BLaER1 treated with 17β-estradiol and CSF1 and Interleukin-3, amounts not matched to agents 10 nM and 100 nM (cell line): Measurements from ENCODE around the gene GRM7.
A peak's percentile ranks its signal among the peaks of the same experiment; 100 is the strongest.

ENCODE experiments used
- H3K27ac ChIP-seq, 11 experiments: shearing (Covaris generic); formaldehyde crosslinking; 2 replicates each; pipeline ENCODE4 v1.8.1; 2022
- H3K27me3 ChIP-seq, 11 experiments: shearing (Covaris generic); formaldehyde crosslinking; 2 replicates each; pipeline ENCODE4 v1.8.1; 2022
- H3K36me3 ChIP-seq, 11 experiments: shearing (Covaris generic); formaldehyde crosslinking; 2 replicates each; pipeline ENCODE4 v1.8.1; 2022
- H3K4me1 ChIP-seq, 10 experiments: shearing (Covaris generic); formaldehyde crosslinking; 2 replicates each; pipeline ENCODE4 v1.8.1; 2022
- H3K4me2 ChIP-seq, 11 experiments: shearing (Covaris generic); formaldehyde crosslinking; 2 replicates each; pipeline ENCODE4 v1.8.1; 2022
- H3K4me3 ChIP-seq, 10 experiments: shearing (Covaris generic); formaldehyde crosslinking; 2 replicates each; pipeline ENCODE4 v1.8.1; 2022
- H3K9ac ChIP-seq, 11 experiments: shearing (Covaris generic); formaldehyde crosslinking; 2 replicates each; pipeline ENCODE4 v1.8.1; 2022
- H3K9me3 ChIP-seq, 11 experiments: shearing (Covaris generic); formaldehyde crosslinking; replicated peaks in 1 of 11; 2 replicates each; pipeline ENCODE4 v1.8.1; 2022
- H4K20me1 ChIP-seq, 11 experiments: shearing (Covaris generic); formaldehyde crosslinking; 2 replicates each; pipeline ENCODE4 v1.8.1; 2022
- Cebpa-rat ChIP-seq, 11 experiments: shearing (Covaris generic); IDR thresholded peaks; 2 replicates each; pipeline ENCODE4 v1.8.1; 2022

GRM7 gene

DNA sequence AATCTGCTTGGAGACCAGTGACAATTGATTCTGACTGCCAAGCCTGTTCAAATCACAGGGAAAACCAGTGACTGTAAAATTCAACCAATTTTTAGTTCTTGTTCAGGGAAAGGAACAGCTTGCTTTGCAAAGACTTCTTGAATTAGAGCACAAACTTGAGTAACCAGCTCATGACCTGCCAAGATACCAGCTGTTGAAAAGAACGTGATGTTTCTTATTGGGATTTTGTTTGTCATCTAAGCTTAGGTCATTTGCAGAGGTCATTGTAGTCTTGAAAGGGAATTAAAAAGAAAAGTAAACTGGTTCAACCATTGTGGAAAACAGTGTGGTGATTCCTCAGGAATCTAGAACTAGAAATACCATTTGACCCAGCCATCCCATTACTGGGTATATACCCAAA, 428.2 kb downstream of the GRM7 start:
- TF ChIP-seq Cebpa-rat (IDR thresholded peaks at IDR 0.05), result no peak
- Histone ChIP-seq H3K4me3 (no peak overlapping the region), H3K9ac (no peak overlapping the region), H3K36me3 (no peaks in the 10 kb centered on the region), H3K4me1 (peaks cover 19 to 22% (median 21%) of the 10 kb centered on the region in 10 experiments), H4K20me1 (no peaks in the 10 kb centered on the region), H3K9me3 (peaks cover 0 to 4% (median 0%) of the 10 kb centered on the region in 11 experiments; a peak in 1 of 22 replicates), H3K27ac (no peak overlapping the region), H3K27me3 (no peaks in the 10 kb centered on the region), H3K4me2 (no peak overlapping the region)

DNA sequence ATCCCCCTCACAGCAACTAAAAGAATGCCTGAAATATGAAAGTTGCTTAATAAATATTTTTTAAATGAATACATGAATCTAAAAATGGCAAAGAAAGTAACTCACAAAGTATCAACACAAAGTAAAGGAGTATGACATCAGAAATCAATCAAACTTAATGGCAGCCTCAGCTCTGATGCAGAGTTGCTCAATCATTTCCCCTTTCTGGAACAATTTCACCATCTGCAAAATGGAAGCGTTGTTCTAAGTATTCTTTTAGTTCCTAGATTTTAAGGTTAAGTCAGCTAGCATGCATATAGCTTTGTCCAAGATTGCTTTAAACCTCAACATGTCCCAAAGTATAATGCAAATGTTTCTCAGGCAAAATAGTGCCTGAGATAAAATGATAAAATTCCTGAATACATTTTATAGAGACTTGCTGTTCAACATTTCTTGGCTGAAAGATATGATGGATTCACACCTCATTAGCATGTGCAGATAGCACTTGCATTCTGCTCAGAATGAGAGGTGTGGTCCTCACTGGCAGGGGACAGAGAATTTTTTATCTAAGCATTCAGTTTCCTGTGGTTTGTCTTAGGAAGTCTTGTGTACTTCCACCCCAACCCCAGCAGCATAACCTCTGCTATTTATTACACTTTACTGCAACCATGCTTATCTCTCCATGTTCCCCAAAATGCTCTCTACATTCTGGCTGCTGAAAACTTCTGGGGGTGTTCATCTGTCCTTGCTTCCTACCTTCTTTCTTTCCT, 429.3 kb downstream of the GRM7 start:
- Histone ChIP-seq H4K20me1 (no peaks in the 10 kb centered on the region), H3K4me2 (peak overlapping the region; percentile 46 to 84 (median 66))

DNA sequence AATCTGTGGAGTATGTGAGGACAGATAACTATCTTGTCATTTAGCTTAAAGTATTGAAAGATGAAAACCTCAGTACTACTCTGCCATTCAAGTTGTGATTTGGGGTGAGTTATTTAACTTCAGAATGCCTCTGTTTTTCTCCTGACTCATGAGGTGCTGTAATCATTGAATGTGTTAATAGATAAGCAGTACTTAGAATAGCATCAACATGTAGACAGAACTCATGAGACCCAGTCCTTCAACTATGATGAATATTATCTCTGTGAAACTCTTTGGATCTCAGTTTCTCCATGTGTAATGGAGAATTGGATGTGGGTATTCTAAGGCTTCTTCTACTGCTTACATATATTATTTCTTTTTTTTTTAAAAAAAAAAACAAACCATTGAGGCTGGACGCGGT, 431.4 kb downstream of the GRM7 start:
- Histone ChIP-seq H3K27me3 (no peaks in the 10 kb centered on the region), H3K4me3 (no peak overlapping the region), H3K36me3 (no peaks in the 10 kb centered on the region), H3K9me3 (peaks cover 0 to 4% (median 0%) of the 10 kb centered on the region in 11 experiments; a peak in 1 of 22 replicates), H3K27ac (no peak overlapping the region), H3K9ac (no peak overlapping the region), H4K20me1 (no peaks in the 10 kb centered on the region), H3K4me2 (peak overlapping the region in 3 of 11 experiments; percentile 47 to 78 (median 75); a peak in 2 of 22 replicates), H3K4me1 (peaks cover 19 to 22% (median 21%) of the 10 kb centered on the region in 10 experiments)
- TF ChIP-seq Cebpa-rat (IDR thresholded peaks at IDR 0.05), result no peak

More for the DNA sequence above, 429.3 kb downstream of the GRM7 start:
- Histone ChIP-seq H3K27ac (peak overlapping the region in 7 of 11 experiments; percentile 7 to 62 (median 29); a peak in 10 of 22 replicates), H3K36me3 (no peaks in the 10 kb centered on the region), H3K27me3 (no peaks in the 10 kb centered on the region), H3K4me3 (peak overlapping the region in 1 of 10 experiments; percentile 16; a peak in 1 of 20 replicates), H3K9ac (peak overlapping the region in 2 of 11 experiments; percentile 18 to 42; a peak in 1 of 22 replicates), H3K4me1 (peaks cover 19 to 22% (median 21%) of the 10 kb centered on the region in 10 experiments), H3K9me3 (peaks cover 0 to 4% (median 0%) of the 10 kb centered on the region in 11 experiments; a peak in 1 of 22 replicates)
- peak in 3 of 11 experiments; percentile 44 to 73 (median 60); a peak in 6 of 22 replicates for TF ChIP-seq Cebpa-rat (IDR thresholded peaks at IDR 0.05)

DNA sequence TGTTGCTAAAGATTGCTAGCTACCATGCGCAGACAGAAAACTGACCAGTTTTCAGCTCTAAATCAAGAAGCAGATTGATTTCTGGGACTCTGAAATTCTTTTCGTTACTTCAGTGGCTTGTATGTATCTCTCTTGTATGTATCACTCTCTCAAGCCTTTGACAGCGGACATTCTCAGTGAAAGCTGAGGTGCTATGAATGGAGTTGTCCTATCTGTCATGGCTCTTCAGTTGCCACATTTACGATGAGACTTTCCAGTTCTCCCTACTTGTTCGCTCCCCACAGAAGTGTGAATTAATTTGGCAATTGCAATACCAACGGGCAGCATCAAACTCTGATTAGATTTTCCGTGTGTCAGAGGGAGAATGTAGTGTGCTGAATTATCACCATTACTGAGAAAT, 432.4 kb downstream of the GRM7 start:
- Histone ChIP-seq H3K4me1 (peaks cover 19 to 22% (median 21%) of the 10 kb centered on the region in 10 experiments), H3K9ac (no peak overlapping the region), H3K27ac (no peak overlapping the region), H3K4me3 (no peak overlapping the region), H3K36me3 (no peaks in the 10 kb centered on the region), H4K20me1 (no peaks in the 10 kb centered on the region), H3K9me3 (peaks cover 0 to 4% (median 0%) of the 10 kb centered on the region in 11 experiments; a peak in 1 of 22 replicates), H3K4me2 (no peak overlapping the region), H3K27me3 (no peaks in the 10 kb centered on the region)
- no peak for TF ChIP-seq Cebpa-rat (IDR thresholded peaks at IDR 0.05)

DNA sequence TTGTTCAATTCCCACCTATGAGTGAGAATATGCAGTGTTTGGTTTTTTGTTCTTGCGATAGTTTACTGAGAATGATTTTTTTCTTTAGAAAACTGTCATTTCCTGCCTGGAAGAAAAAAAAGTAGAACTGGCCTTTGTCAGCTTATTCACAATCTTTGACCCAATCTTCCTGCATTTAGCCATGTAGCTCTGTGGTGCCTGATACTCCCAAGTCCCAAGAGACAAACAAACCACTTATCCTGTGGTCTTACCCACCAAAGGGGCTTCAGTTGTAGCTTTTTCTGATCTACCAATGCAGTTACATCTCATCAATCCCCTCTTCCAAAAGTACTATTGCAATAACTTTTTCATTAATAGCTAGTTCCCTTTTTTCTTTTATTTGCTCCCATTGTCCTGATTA, 444.6 kb downstream of the GRM7 start:
- Histone ChIP-seq H3K27ac (no peak overlapping the region), H3K27me3 (no peaks in the 10 kb centered on the region), H3K9me3 (peaks cover 5 to 27% (median 13%) of the 10 kb centered on the region in 11 experiments; a peak in 17 of 22 replicates), H3K4me3 (no peak overlapping the region), H4K20me1 (no peaks in the 10 kb centered on the region), H3K4me2 (peak overlapping the region in 4 of 11 experiments; percentile 26 to 31 (median 28); a peak in 2 of 22 replicates), H3K4me1 (peaks cover 0 to 34% (median 11%) of the 10 kb centered on the region in 10 experiments; a peak in 12 of 20 replicates), H3K9ac (no peak overlapping the region), H3K36me3 (no peaks in the 10 kb centered on the region)
- TF ChIP-seq Cebpa-rat (IDR thresholded peaks at IDR 0.05), result no peak

DNA sequence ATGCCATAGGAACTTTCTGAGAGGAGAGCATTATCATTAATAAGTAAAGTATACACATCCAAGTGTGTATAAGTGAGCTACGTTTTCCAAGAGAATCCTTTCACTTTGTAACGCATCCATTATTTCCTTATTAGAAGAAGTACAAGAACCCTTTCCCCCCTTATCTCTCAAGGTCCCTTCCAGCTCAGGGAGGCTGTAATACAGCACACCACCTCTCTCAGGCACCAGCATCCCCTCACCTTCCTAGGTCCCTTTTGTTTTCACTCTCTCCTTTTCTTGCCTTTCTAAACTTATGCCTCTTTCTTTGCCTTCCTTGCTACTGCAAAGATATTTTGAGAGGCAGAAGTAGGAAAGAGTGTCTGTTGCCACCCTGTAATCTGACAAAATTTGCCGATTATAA, 446.0 kb downstream of the GRM7 start:
- no peaks in the 10 kb centered on the region for H3K27me3 ChIP-seq
- H3K9me3 ChIP-seq, result peaks cover 5 to 27% (median 13%) of the 10 kb centered on the region in 11 experiments; a peak in 17 of 22 replicates
- no peaks in the 10 kb centered on the region for H4K20me1 ChIP-seq
- H3K9ac ChIP-seq, result no peak overlapping the region
- TF ChIP-seq Cebpa-rat (IDR thresholded peaks at IDR 0.05), result no peak
- no peaks in the 10 kb centered on the region for H3K36me3 ChIP-seq
- H3K4me2 ChIP-seq, result peak overlapping the region in 6 of 11 experiments; percentile 6 to 56 (median 32); a peak in 8 of 22 replicates
- H3K4me3 ChIP-seq, result no peak overlapping the region
- peaks cover 0 to 34% (median 11%) of the 10 kb centered on the region in 10 experiments; a peak in 12 of 20 replicates for H3K4me1 ChIP-seq
- no peak overlapping the region for H3K27ac ChIP-seq

DNA sequence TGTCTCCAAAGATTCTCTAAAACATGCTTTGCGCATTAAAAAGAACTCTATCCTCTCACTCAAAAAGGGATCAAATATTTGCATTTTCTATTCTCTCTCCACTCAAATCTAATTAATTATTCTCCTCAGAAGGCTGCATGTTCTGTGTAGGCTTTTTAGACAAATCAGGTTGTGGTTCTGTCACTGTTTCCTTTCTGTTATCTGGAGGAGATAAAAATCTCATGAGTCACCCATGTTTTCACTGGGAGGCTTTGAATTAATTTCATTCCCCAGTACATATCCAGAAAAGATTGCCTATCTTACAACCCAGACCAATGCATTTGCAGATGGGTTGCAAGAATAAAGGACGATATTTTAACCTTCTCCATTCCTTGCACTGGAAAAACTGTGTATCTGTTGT, 446.5 kb downstream of the GRM7 start:
- Histone ChIP-seq H3K9me3 (peaks cover 5 to 26% (median 13%) of the 10 kb centered on the region in 11 experiments; a peak in 17 of 22 replicates), H3K4me2 (peak overlapping the region in 6 of 11 experiments; percentile 6 to 56 (median 32); a peak in 10 of 22 replicates), H3K36me3 (no peaks in the 10 kb centered on the region), H4K20me1 (no peaks in the 10 kb centered on the region), H3K27me3 (no peaks in the 10 kb centered on the region), H3K4me3 (no peak overlapping the region), H3K27ac (no peak overlapping the region), H3K4me1 (peaks cover 0 to 34% (median 11%) of the 10 kb centered on the region in 10 experiments; a peak in 12 of 20 replicates), H3K9ac (no peak overlapping the region)
- no peak for TF ChIP-seq Cebpa-rat (IDR thresholded peaks at IDR 0.05)

DNA sequence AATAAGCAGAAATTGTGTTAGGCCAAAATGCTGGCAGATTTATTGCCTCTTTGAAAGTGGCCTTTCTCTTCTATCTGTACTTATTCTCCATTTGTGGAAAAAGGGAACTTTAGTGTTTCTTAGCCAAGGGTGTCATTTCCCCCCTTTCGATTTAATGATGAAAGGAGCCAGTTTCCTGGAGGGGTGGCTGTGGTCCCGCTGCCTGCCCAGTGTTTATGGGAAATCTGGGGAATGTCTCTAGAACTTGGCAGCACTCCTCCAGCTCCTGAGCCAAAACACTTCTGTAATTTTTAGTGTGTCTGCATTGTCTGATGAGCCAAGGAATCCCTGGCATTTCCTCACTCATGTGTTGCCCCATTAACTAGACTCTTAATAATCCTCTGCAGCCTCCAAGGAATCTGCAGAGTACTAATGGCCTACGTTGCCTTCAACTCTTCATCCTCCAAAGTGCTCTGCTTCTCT, 448.8 kb downstream of the GRM7 start:
- H3K9me3 ChIP-seq, result peaks cover 0 to 3% (median 0%) of the 10 kb centered on the region in 11 experiments; a peak in 7 of 22 replicates
- H3K9ac ChIP-seq, result no peak overlapping the region
- H3K4me1 ChIP-seq, result peaks cover 0 to 34% (median 11%) of the 10 kb centered on the region in 10 experiments; a peak in 12 of 20 replicates
- H3K4me2 ChIP-seq, result peak overlapping the region in 6 of 11 experiments; percentile 2 to 33 (median 14); a peak in 7 of 22 replicates
- no peak overlapping the region for H3K27ac ChIP-seq
- no peak for TF ChIP-seq Cebpa-rat (IDR thresholded peaks at IDR 0.05)
- no peaks in the 10 kb centered on the region for H3K36me3 ChIP-seq
- H3K4me3 ChIP-seq, result no peak overlapping the region
- H3K27me3 ChIP-seq, result no peaks in the 10 kb centered on the region
- H4K20me1 ChIP-seq, result no peaks in the 10 kb centered on the region

DNA sequence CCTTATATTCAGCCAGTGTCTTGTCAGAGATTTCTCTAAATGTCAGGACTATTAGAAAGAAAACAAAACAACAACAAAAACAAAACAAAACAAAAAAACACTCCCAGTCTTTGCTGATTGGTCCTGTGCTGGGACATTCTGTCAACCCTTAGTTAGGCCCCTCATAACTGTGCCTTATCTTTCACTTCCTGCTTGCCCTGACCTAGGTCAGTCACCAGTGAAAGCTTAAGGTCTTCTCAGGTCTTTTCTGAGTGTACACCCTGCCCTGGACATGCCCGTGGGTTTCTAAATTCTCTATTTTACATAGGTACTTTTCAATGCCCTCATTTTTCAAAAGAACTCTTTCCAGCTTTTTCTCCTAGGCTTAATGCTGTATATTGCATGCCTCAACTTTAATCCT, 454.1 kb downstream of the GRM7 start:
- no peak overlapping the region for H3K9ac ChIP-seq

More for the DNA sequence above, 454.1 kb downstream of the GRM7 start:
- no peaks in the 10 kb centered on the region for H4K20me1 ChIP-seq
- no peak overlapping the region for H3K27ac ChIP-seq
- no peaks in the 10 kb centered on the region for H3K36me3 ChIP-seq
- H3K4me2 ChIP-seq, result no peak overlapping the region
- peaks cover 0 to under 1% (median 0%) of the 10 kb centered on the region in 10 experiments; a peak in 2 of 20 replicates for H3K4me1 ChIP-seq
- no peaks in the 10 kb centered on the region for H3K9me3 ChIP-seq
- no peaks in the 10 kb centered on the region for H3K27me3 ChIP-seq
- no peak for TF ChIP-seq Cebpa-rat (IDR thresholded peaks at IDR 0.05)
- H3K4me3 ChIP-seq, result no peak overlapping the region
